Hepatocyte (in vitro differentiated cells): Measurements from ENCODE around the gene SET. TPM values are rescaled to one million over a fixed set of nuclear protein-coding genes. Genes with fewer than 3 reads are reported as not detected.
"Not testable (repeated sequence)": the region's sequence is repeated elsewhere in the genome, so short reads cannot be mapped to it uniquely, and the experiment has no call there.

ENCODE experiments used
- DNase-seq: peaks from one replicate; pipeline ENCODE4 v3.0.0-alpha.2; 2016; ENCODE audit warnings: low spot score
- H2AFZ ChIP-seq: fragments of 200-600 bp; sonication (generic); 2 replicates; pipeline ENCODE4 v1.6.0; 2016; ENCODE audit warnings: antibody characterized with exemption, mild to moderate bottlenecking
- H3K27ac ChIP-seq: fragments of 200-600 bp; sonication (generic); 2 replicates; pipeline ENCODE4 v1.5.1; 2016; ENCODE audit warnings: mild to moderate bottlenecking
- H3K27me3 ChIP-seq: fragments of 200-600 bp; sonication (generic); 2 replicates; pipeline ENCODE4 v1.6.1; 2016
- H3K36me3 ChIP-seq: fragments of 200-600 bp; sonication (generic); replicated peaks from 2 replicates; pipeline ENCODE4 v1.5.1; 2016; ENCODE audit warnings: low read depth; ENCODE audit not compliant: insufficient read depth
- H3K4me1 ChIP-seq: fragments of 200-600 bp; sonication (generic); 2 replicates; pipeline ENCODE4 v1.5.1; 2016; ENCODE audit warnings: mild to moderate bottlenecking, moderate library complexity; ENCODE audit not compliant: insufficient read depth
- H3K4me2 ChIP-seq: fragments of 200-600 bp; sonication (generic); 2 replicates; pipeline ENCODE4 v1.6.0; 2016
- H3K4me3 ChIP-seq: fragments of 200-600 bp; sonication (generic); 2 replicates; pipeline ENCODE4 v1.5.1; 2016; ENCODE audit warnings: mild to moderate bottlenecking
- H3K79me2 ChIP-seq: fragments of 200-600 bp; sonication (generic); 2 replicates; pipeline ENCODE4 v1.6.0; 2017; ENCODE audit warnings: mild to moderate bottlenecking
- H3K9me2 ChIP-seq: fragments of 200-600 bp; sonication (generic); replicated peaks from 2 replicates; pipeline ENCODE4 v1.6.0; 2017; ENCODE audit warnings: mild to moderate bottlenecking; ENCODE audit not compliant: insufficient read depth
- H3K9me3 ChIP-seq: fragments of 200-600 bp; sonication (generic); 2 replicates; pipeline ENCODE4 v1.5.1; 2016; ENCODE audit warnings: low read depth, mild to moderate bottlenecking
- H4K20me1 ChIP-seq: fragments of 200-600 bp; sonication (generic); 2 replicates; pipeline ENCODE4 v1.6.0; 2016; ENCODE audit warnings: mild to moderate bottlenecking; ENCODE audit not compliant: insufficient read depth, poor library complexity, severe bottlenecking
- CTCF ChIP-seq: fragments of 200-600 bp; sonication (generic); IDR thresholded peaks from 2 replicates; pipeline ENCODE4 v1.5.1; 2016; ENCODE audit warnings: antibody characterized with exemption, mild to moderate bottlenecking; ENCODE audit not compliant: poor library complexity
- EZH2 ChIP-seq: fragments of 200-600 bp; sonication (generic); IDR thresholded peaks from 2 replicates; pipeline ENCODE4 v1.6.1; 2016; ENCODE audit warnings: antibody characterized with exemption, mild to moderate bottlenecking, borderline replicate concordance
- EZH2phosphoT487 ChIP-seq: fragments of 200-600 bp; sonication (generic); IDR thresholded peaks from one replicate; pipeline ENCODE4 v1.6.1; 2018; ENCODE audit warnings: antibody characterized with exemption, mild to moderate bottlenecking, low read depth, moderate library complexity; ENCODE audit not compliant: unreplicated experiment, severe bottlenecking
- WGBS: methylation state at CpG from one replicate; pipeline ENCODE4 v1.1.6; 2016; ENCODE audit warnings: low lambda C conversion rate; ENCODE audit errors: missing lambda C conversion rate; 5-methylcytosine and 5-hydroxymethylcytosine counted together
- polyA plus RNA-seq: library from polyadenylated mRNA; unstranded; fragments of >200 nt; fragmentation: Nextera tagmentation; extraction: Ambion mirVana; gene quantifications from 2 replicates; pipeline ENCODE4 v1.2.1, GENCODE V29; 2016
- total RNA-seq: library from RNA; depleted of rRNA; stranded (reverse); fragments of >200 nt; gene quantifications from 2 replicates; pipeline ENCODE4 v1.2.3, GENCODE V29; 2014

The SET gene
- total and polyA plus RNA-seq, 2 experiments from 2014 or later: 217 to 416 TPM

- no peak overlapping the region for H2AFZ ChIP-seq
- no peaks in the 10 kb centered on the region for H3K27me3 ChIP-seq
- DNase-seq: no peak
- H4K20me1 ChIP-seq: no peaks in the 10 kb centered on the region
- no peaks in the 10 kb centered on the region for H3K9me3 ChIP-seq
- no peak overlapping the region for H3K4me2 ChIP-seq
- H3K36me3 ChIP-seq: no peaks in the 10 kb centered on the region
- H3K4me3 ChIP-seq: no peak overlapping the region
- H3K79me2 ChIP-seq: peaks cover 4% of the 10 kb centered on the region
- H3K9me2 ChIP-seq: no peaks in the 10 kb centered on the region
- H3K27ac ChIP-seq: no peak overlapping the region
- 83% methylated on average over 12 of the region's 12 CpGs for WGBS
- H3K4me1 ChIP-seq: no peaks in the 10 kb centered on the region
- no peak for TF ChIP-seq EZH2
- no peak for TF ChIP-seq EZH2phosphoT487
- no peak for TF ChIP-seq CTCF
Observed at GRCh38 chr9:128643519-128644300, 45.3 kb upstream of the SET start.

GRCh38 chr9:128648206-128648605, 40.8 kb upstream of the SET start:
- H3K27me3 ChIP-seq, H2AFZ ChIP-seq, H3K27ac ChIP-seq, H3K9me3 ChIP-seq, H4K20me1 ChIP-seq, H3K36me3 ChIP-seq, H3K9me2 ChIP-seq, H3K4me1 ChIP-seq, DNase-seq, H3K4me3 ChIP-seq, H3K79me2 ChIP-seq, H3K4me2 ChIP-seq: not testable (repeated sequence)
- WGBS: 96% methylated on average over 9 of the region's 9 CpGs
- TF ChIP-seq CTCF: peak; percentile 32

- H3K79me2 ChIP-seq: peaks cover 19% of the 10 kb centered on the region
- H3K36me3 ChIP-seq: no peaks in the 10 kb centered on the region
- TF ChIP-seq CTCF (no peak), EZH2 (no peak), EZH2phosphoT487 (no peak)
- no peak overlapping the region for H2AFZ ChIP-seq
- WGBS: 97% methylated on average over 5 of the region's 5 CpGs
- no peaks in the 10 kb centered on the region for H3K27me3 ChIP-seq
- no peak overlapping the region for H3K4me2 ChIP-seq
- H3K4me3 ChIP-seq: no peak overlapping the region
- H3K27ac ChIP-seq: no peak overlapping the region
- DNase-seq: no peak
- no peaks in the 10 kb centered on the region for H3K9me2 ChIP-seq
- H4K20me1 ChIP-seq: no peaks in the 10 kb centered on the region
- no peaks in the 10 kb centered on the region for H3K9me3 ChIP-seq
- no peaks in the 10 kb centered on the region for H3K4me1 ChIP-seq
Observed at GRCh38 chr9:128651798-128652197, 37.2 kb upstream of the SET start.
